HCEC 1CT (cell line): Measurements from ENCODE around the gene HUNK.
"Not testable (repeated sequence)": the region's sequence is repeated elsewhere in the genome, so short reads cannot be mapped to it uniquely, and the experiment has no call there.

ENCODE experiments used
- DNase-seq: peaks from one replicate; pipeline ENCODE4 v3.0.0-alpha.2; 2017

Gene HUNK

DNA sequence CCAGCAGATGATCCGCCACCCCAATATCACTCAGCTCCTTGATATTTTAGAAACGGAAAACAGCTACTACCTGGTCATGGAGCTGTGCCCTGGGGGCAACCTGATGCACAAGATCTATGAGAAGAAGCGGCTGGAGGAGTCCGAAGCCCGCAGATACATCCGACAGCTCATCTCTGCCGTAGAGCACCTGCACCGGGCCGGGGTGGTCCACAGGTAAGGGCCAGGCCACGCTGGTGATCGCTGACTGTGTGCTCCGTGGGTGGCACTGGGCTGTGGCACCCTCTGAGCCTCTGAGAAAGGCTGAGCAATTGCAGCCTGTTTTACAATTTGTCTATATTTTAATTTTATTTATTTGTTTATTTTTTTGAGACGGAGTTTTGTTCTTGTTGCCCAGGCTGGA, 51.7 kb downstream of the HUNK start:
- no peak for DNase-seq

- no peak for DNase-seq
These were observed 53.7 kb downstream of the HUNK start for GRCh38 chr21:31926498-31926897.

DNA sequence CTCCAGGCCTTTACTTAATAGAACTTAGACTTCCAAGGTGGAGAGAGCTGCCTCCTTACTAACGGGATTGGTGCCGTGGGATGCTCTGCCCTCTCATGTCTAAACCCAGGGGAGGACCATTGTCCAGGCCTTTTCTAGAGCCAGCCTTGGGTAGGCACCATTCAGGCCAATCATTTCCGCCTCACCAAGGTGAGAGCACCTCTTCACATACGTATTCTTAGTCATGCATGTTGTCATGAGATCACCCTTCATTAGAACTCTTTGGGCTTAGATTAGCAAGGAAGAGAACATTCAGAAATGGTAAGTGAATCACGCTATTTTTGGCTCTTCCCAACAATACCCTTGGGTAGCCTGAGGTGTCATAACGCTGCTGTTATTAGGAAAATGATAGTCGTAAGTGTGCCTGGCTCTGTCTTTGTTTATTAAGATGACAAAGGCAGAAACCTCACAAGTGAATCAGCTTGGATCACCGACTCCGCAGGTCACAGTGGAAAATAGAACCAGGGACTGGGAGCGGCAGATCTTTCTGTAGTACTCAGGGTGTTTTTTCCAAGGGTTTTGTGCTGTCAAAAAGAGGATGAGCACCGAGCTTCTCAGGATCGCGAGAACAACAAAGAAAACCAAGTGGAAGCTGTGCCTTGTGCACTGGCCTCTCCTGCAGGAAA, 55.0 kb downstream of the HUNK start:
- no peak for DNase-seq

GRCh38 chr21:31928656-31929055, 55.8 kb downstream of the HUNK start:
- no peak for DNase-seq

GRCh38 chr21:31929548-31929947, 56.7 kb downstream of the HUNK start:
- no peak for DNase-seq

DNA sequence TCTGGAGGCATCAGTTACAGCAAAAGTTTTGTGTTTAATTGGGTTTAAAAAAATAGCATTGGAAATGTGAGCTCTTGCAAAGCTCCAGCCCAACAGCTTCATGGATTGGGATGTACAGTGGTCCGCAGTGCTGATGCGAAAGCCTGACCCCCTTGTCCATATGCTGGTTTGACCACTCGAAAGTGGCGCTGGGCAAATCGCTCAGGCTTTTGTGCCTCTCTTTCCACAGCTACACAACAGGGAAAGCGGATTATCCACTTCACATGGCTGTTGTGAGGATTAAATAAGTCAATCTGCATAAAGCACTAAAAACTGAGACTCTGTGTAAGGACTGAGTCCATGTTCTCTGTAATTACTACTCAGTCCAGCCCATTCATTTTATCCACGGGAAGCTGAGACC, 57.2 kb downstream of the HUNK start:
- no peak for DNase-seq

- no peak for DNase-seq
These were observed 59.0 kb downstream of the HUNK start for GRCh38 chr21:31931644-31932469.

- no peak for DNase-seq
These were observed 59.6 kb downstream of the HUNK start for GRCh38 chr21:31932470-31932764.

DNA sequence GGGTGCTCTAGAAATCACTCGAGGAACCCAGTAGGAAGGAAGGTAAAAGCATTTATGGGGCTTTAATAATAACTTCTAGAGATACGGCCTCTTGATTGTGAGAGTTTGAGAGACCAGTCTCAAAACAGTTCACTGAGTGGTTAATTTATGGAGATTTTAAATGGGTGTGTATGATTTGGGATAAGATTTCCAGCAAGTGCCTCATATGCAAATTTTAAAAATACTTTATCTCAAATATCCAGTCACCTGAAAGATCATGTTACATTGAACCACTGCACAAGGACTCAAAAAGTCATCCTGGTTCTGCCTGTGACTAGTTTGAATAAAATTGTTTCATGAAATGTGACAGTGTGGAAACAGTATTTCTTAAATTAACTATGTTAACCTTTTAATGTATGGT, 64.5 kb downstream of the HUNK start:
- no peak for DNase-seq

DNA sequence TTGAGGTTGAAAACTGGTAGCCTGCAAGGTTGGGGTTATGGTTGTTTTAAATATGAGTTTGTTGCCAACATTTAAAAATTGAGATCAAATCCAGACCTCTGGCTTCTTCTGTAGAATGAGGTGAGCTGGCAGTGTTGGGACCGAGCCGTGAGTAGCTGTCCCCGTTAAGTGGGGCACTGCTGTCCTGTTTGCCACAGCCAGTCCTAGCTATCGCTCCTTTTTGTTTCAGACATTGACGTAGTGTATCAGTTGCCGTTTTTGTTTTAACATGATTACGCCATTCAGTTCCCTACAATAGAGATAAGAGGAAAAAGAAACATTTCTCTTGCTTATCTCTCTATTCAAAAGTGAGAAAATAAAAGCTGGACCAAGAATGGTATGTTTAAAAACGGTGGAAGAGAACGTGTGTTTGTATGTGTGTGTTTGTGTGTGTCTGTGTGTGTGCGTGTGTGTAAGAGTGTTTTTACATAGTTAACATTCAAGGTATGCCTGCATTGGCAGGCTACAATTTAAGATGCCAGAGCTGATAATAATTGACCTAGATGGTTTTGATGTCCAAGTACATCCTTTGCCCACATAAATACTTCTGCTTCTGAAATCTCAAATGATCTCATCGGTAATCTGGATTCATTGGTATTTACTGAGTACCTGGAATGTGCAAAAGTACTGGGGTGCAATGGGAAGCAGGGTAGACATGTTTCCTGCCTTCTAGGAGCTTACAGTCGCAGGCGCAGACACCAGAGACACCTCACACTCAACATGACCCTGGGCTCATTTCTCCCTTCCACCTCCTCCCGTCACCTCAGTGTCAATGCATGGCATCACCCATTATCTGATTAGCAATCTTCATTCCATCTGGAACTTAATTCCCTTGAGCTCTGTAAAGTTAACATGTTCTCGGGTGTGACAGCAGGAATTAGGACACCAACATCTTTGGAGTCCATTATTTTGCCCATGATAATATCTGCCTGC, 65.8 kb downstream of the HUNK start:
- DNase-seq, result no peak

DNA sequence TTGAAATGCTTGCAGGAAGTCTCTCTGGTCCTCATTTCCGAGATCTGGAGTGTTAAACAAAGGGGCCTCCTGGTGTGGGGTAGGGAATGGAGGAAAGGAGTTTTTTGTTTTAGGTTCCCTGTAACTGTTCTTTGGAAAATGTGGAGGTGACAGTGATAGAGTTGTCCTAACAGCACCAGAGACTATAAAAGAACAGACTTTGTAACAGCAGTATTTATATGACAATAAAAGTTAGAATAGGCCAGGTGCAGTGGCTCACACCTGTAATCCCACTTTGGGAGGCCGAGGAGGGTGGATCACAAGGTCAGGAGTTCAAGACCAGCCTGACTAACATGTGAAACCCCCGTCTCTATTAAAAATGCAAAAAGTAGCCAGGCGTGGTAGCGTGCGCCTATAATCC, 68.9 kb downstream of the HUNK start:
- DNase-seq, result no peak

- no peak for DNase-seq
These were observed 70.7 kb downstream of the HUNK start for GRCh38 chr21:31943561-31943960.

DNA sequence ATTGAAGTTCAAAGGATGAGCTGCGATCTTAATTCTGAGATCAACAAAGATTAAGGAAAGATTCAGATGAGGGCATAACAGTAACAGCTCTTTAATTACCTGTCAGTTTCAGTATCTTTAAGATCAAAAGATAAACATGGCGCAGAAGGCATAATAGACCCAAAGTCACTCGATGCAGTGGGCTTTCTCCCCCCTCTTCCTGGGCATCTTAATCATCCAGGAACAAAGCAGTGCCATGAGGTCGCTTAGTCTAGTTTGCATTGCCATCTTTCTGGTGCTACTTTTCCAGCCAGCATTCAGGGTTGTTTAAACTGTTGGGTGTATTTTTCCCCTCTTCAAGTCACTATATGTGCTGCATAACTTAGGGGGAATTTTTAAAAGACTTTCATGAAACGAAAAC, 72.3 kb downstream of the HUNK start:
- no peak for DNase-seq

DNA sequence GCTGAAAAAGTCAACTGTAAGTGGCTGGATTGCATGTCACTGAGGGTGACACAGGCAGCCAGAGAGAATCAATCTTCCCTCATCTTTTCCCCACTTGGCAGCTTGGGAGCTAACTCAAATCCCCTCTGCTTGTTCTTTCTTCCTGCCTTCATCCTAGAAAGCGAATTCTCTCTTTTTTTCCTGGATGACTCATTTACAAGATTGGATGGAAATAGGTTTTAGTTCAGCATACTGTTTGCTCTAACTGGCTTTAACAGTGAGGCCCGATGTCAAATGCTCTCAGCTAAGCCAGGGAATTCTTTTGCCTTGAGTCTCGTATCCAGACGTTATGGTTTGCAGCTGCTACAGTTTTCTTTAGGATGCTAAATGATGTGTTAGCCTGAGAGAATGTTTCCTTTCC, 72.7 kb downstream of the HUNK start:
- no peak for DNase-seq

GRCh38 chr21:31946231-31946630, 73.4 kb downstream of the HUNK start:
- DNase-seq, result no peak

GRCh38 chr21:31946876-31947550, 74.2 kb downstream of the HUNK start:
- not testable (repeated sequence) for DNase-seq

DNA sequence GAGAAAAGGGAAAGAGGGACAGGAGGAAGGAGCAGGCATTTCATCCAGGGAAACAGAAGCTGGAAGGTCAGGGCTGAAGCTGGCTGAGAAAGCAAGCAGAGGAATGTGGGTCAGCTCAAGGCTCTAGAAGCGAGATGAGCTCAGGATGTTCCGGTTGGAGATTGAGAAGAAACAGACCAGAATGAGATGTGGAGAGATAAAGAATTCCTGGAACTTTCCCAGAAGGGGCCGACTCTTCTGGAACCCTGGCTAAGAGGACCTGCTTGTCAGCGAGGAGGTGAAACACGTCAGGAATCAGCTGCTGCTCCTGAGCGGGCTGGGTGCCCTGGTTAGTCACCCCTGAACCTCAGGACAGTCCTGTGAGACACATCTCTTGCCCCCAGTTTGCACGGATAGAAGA, 75.9 kb downstream of the HUNK start:
- no peak for DNase-seq

GRCh38 chr21:31952828-31953227, 80.0 kb downstream of the HUNK start:
- no peak for DNase-seq

GRCh38 chr21:31957631-31958030, 84.8 kb downstream of the HUNK start:
- no peak for DNase-seq

GRCh38 chr21:31959881-31960280, 87.1 kb downstream of the HUNK start:
- DNase-seq, result no peak

DNA sequence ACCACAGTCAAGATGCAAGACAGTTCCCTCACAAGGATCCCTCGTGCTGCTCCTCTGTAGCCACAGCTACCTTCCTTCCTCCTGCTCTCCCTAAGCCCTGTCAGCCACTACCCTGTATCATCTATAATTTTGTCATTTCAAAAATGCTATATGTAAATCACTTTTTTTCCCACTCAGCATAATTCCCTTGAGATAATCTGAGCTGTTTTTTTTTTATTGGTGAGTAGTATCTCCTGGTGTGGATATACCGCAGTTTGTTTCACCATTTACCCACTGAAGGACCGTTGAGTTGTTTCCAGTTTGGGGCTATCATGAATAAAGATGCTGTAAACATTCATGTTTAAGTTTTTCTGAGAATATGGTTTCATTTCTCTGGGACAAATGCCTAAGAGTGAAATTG, 88.2 kb downstream of the HUNK start:
- no peak for DNase-seq

- no peak for DNase-seq
These were observed 88.9 kb downstream of the HUNK start for GRCh38 chr21:31961704-31962103.

GRCh38 chr21:31964692-31965091, 91.9 kb downstream of the HUNK start:
- no peak for DNase-seq
